ENCODE measurements around the gene CCL4L2.
"Not testable (repeated sequence)": the region's sequence is repeated elsewhere in the genome, so short reads cannot be mapped to it uniquely, and the experiment has no call there.

CCL4L2 gene

GRCh38 chr17:36210439-36211211 lies at the start of gene CCL4L2:
CCL4L2 (plus strand) TSS chr17:36211063.
- not testable (repeated sequence) for H3K27ac ChIP-seq (ENCODE audit: low read length); H3K4me3 ChIP-seq (ENCODE audit: low read depth in 1 of 2, low read length in 2 of 2); H3K9me3 ChIP-seq (ENCODE audit: control insufficient read depth in 1 of 2, low read length in 2 of 2); H3K36me3 ChIP-seq (ENCODE audit: control insufficient read depth in 1 of 2, insufficient read depth in 2 of 2, low read length in 2 of 2); H3K4me1 ChIP-seq (ENCODE audit: control insufficient read depth in 1 of 2, insufficient read depth in 2 of 2, low read length in 2 of 2); H3K27me3 ChIP-seq (ENCODE audit: low read depth, low read length)

DNA sequence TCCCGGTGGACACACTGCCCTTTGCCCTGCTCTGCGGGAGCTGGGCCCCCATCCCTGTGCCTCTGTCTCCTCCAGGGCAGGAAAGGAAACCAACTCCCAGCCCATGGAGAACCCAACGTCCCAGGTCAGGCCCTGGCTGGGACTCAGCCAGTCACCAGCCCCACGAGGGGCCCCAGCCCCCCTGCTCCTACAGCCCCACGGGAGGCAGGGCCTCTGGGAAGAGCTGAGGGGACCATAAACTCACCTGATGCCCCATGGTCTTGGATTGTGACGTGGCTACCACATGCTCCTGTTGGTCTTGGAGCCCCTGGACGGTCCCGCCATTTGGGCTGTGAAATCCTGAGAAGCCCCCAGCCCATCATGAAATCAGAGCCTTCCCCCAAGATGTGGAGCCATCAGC lies 42.0 kb upstream of the CCL4L2 start:
- not testable (repeated sequence) for H3K4me3 ChIP-seq (ENCODE audit: low read depth in 1 of 2, low read length in 2 of 2); H3K4me1 ChIP-seq (ENCODE audit: control insufficient read depth in 1 of 2, insufficient read depth in 2 of 2, low read length in 2 of 2); H3K27ac ChIP-seq (ENCODE audit: low read length); H3K36me3 ChIP-seq (ENCODE audit: control insufficient read depth in 1 of 2, insufficient read depth in 2 of 2, low read length in 2 of 2); H3K27me3 ChIP-seq (ENCODE audit: low read depth, low read length); H3K9me3 ChIP-seq (ENCODE audit: control insufficient read depth in 1 of 2, low read length in 2 of 2)

- not testable (repeated sequence) for H3K36me3 ChIP-seq (ENCODE audit: control insufficient read depth in 1 of 2, insufficient read depth in 2 of 2, low read length in 2 of 2); H3K4me1 ChIP-seq (ENCODE audit: control insufficient read depth in 1 of 2, insufficient read depth in 2 of 2, low read length in 2 of 2); H3K9me3 ChIP-seq (ENCODE audit: control insufficient read depth in 1 of 2, low read length in 2 of 2); H3K4me3 ChIP-seq (ENCODE audit: low read depth in 1 of 2, low read length in 2 of 2); H3K27me3 ChIP-seq (ENCODE audit: low read depth, low read length); H3K27ac ChIP-seq (ENCODE audit: low read length)
Measured at GRCh38 chr17:36176536-36176935, 34.3 kb upstream of the CCL4L2 start, which contains the start of gene TBC1D3B. TBC1D3B (minus strand) TSS chr17:36176636; CDS start chr17:36175050, 1,586 bp downstream.

- not testable (repeated sequence) for H3K27ac ChIP-seq (ENCODE audit: low read length); H3K9me3 ChIP-seq (ENCODE audit: control insufficient read depth in 1 of 2, low read length in 2 of 2); H3K36me3 ChIP-seq (ENCODE audit: control insufficient read depth in 1 of 2, insufficient read depth in 2 of 2, low read length in 2 of 2); H3K4me3 ChIP-seq (ENCODE audit: low read depth in 1 of 2, low read length in 2 of 2); H3K27me3 ChIP-seq (ENCODE audit: low read depth, low read length)
- H3K4me1 ChIP-seq (ENCODE audit: control insufficient read depth in 1 of 2, insufficient read depth in 2 of 2, low read length in 2 of 2), result peaks cover 0 to 13% of the 10 kb centered on the region in 2 donors
Measured at GRCh38 chr17:36181446-36182175, 29.3 kb upstream of the CCL4L2 start.

DNA sequence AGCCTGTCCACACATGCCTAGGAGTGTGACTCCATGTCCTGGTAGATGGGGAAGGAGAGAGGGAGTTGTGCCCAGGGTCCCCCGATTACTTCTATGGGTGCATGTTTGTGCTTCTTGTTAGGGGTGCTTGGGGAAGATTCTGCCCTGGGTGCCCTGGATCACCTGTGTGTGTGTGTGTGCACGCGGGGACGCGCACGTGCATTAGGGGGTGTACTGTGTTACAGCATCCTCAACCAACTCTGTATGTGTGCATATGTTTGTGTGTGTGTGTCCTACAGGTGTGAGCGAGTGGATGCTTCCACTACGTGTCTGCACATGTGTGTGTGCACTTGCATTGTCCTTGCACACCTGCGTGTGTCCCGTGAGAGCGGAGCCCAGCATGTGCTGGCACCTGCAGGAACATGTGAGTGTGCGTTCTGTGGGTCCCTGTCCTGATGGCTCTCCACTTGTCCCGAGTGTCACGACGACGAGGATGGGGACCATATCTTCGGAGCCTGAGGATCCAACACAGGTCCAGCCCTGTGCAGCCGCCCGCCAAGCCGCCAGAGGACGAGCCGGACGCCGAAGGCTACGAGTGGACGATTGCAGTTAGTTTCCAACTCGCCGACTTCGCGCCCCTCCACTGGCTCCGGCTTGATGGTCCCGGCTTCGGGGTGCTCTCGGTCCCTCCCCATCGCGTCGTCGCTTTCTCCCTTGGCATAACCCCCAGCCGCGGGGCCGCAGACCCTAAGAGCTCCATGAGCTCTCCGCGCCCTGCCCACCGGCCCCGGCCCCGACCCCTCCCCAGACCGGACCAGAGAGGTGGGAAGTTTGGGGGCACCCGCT lies 28.5 kb upstream of the CCL4L2 start:
- Histone ChIP-seq H3K27ac (ENCODE audit: low read length) (no peak overlapping the region), H3K4me3 (ENCODE audit: low read depth in 1 of 2, low read length in 2 of 2) (peak overlapping the region in 1 of 2 donors; percentile 69), H3K27me3 (ENCODE audit: low read depth, low read length) (no peaks in the 10 kb centered on the region), H3K36me3 (ENCODE audit: control insufficient read depth in 1 of 2, insufficient read depth in 2 of 2, low read length in 2 of 2) (no peaks in the 10 kb centered on the region), H3K9me3 (ENCODE audit: control insufficient read depth in 1 of 2, low read length in 2 of 2) (no peaks in the 10 kb centered on the region), H3K4me1 (ENCODE audit: control insufficient read depth in 1 of 2, insufficient read depth in 2 of 2, low read length in 2 of 2) (peaks cover 0 to 13% of the 10 kb centered on the region in 2 donors)

GRCh38 chr17:36183001-36183971 lies 27.6 kb upstream of the CCL4L2 start:
- no peaks in the 10 kb centered on the region for H3K9me3 ChIP-seq (ENCODE audit: control insufficient read depth in 1 of 2, low read length in 2 of 2)
- no peaks in the 10 kb centered on the region for H3K36me3 ChIP-seq (ENCODE audit: control insufficient read depth in 1 of 2, insufficient read depth in 2 of 2, low read length in 2 of 2)
- no peaks in the 10 kb centered on the region for H3K27me3 ChIP-seq (ENCODE audit: low read depth, low read length)
- H3K4me3 ChIP-seq (ENCODE audit: low read depth in 1 of 2, low read length in 2 of 2), result peak overlapping the region in 1 of 2 donors; percentile 69
- peaks cover 0 to 13% of the 10 kb centered on the region in 2 donors for H3K4me1 ChIP-seq (ENCODE audit: control insufficient read depth in 1 of 2, insufficient read depth in 2 of 2, low read length in 2 of 2)
- H3K27ac ChIP-seq (ENCODE audit: low read length), result no peak overlapping the region

DNA sequence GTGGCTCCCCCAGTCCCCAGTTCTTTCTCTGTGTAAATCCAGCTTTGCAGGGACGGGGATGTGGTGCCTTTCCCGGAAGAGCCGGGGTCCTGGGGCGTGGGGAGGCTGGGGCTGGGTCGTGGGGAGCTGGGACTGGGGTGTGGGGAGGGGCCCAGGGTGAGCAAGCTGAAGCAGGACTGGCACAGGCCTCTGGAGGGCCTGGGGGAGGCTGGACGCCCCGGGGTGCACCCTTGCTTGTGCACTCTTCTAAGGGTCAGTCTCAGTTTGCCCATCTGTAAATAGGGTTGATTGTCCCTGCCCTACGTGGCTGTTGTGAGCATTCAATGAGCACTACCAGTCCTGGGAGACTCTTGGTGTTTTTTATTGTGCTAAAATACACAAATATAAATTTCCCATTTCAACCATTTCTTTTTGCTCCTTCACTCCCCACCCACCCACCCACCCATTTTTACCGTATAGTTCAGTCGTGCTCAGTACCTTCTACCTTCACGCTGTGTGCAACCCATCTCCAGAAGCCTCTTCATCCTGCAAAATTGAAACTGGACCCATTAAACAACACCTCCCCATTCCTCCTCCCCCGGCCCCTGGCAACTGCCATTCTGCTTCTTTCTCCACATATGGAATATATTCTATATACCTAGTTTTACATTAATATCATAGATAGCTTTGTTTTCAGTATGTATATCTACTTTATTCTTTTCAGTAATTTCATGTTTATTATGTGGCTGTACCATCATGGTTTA lies 26.7 kb upstream of the CCL4L2 start:
- peaks cover 0 to 13% of the 10 kb centered on the region in 2 donors for H3K4me1 ChIP-seq (ENCODE audit: control insufficient read depth in 1 of 2, insufficient read depth in 2 of 2, low read length in 2 of 2)
- H3K4me3 ChIP-seq (ENCODE audit: low read depth in 1 of 2, low read length in 2 of 2), result peak overlapping the region in 1 of 2 donors; percentile 69
- H3K27me3 ChIP-seq (ENCODE audit: low read depth, low read length), result no peaks in the 10 kb centered on the region
- H3K27ac ChIP-seq (ENCODE audit: low read length), result no peak overlapping the region
- H3K9me3 ChIP-seq (ENCODE audit: control insufficient read depth in 1 of 2, low read length in 2 of 2), result no peaks in the 10 kb centered on the region
- H3K36me3 ChIP-seq (ENCODE audit: control insufficient read depth in 1 of 2, insufficient read depth in 2 of 2, low read length in 2 of 2), result no peaks in the 10 kb centered on the region

- Histone ChIP-seq H3K4me3 (ENCODE audit: low read depth in 1 of 2, low read length in 2 of 2) (no peak overlapping the region), H3K36me3 (ENCODE audit: control insufficient read depth in 1 of 2, insufficient read depth in 2 of 2, low read length in 2 of 2) (no peaks in the 10 kb centered on the region), H3K4me1 (ENCODE audit: control insufficient read depth in 1 of 2, insufficient read depth in 2 of 2, low read length in 2 of 2) (peaks cover 0 to 13% of the 10 kb centered on the region in 2 donors), H3K27ac (ENCODE audit: low read length) (no peak overlapping the region), H3K9me3 (ENCODE audit: control insufficient read depth in 1 of 2, low read length in 2 of 2) (no peaks in the 10 kb centered on the region), H3K27me3 (ENCODE audit: low read depth, low read length) (no peaks in the 10 kb centered on the region)
Measured at GRCh38 chr17:36185416-36185815, 25.4 kb upstream of the CCL4L2 start.

- not testable (repeated sequence) for H3K36me3 ChIP-seq (ENCODE audit: control insufficient read depth in 1 of 2, insufficient read depth in 2 of 2, low read length in 2 of 2); H3K27ac ChIP-seq (ENCODE audit: low read length); H3K4me3 ChIP-seq (ENCODE audit: low read depth in 1 of 2, low read length in 2 of 2); H3K27me3 ChIP-seq (ENCODE audit: low read depth, low read length); H3K9me3 ChIP-seq (ENCODE audit: control insufficient read depth in 1 of 2, low read length in 2 of 2)
- H3K4me1 ChIP-seq (ENCODE audit: control insufficient read depth in 1 of 2, insufficient read depth in 2 of 2, low read length in 2 of 2), result peaks cover 0 to 13% of the 10 kb centered on the region in 2 donors
Measured at GRCh38 chr17:36186810-36187763, 23.8 kb upstream of the CCL4L2 start.
